Neural cell (in vitro differentiated cells): Measurements from ENCODE around the gene ZNF771. TPM values are rescaled to one million over a fixed set of nuclear protein-coding genes. Genes with fewer than 3 reads are reported as not detected.

Experiments used
- H2AFZ ChIP-seq: fragments of 200-600, 300-800 bp; sonication (generic), shearing (Covaris generic); 2 replicates; pipeline ENCODE4 v1.6.0; 2014; ENCODE audit warnings: low read depth, mild to moderate bottlenecking, antibody characterized with exemption, low read length, moderate library complexity
- H3F3A ChIP-seq: fragments of 200-600 bp; shearing (Covaris generic); 2 replicates; pipeline ENCODE4 v1.6.1; 2016; ENCODE audit warnings: mild to moderate bottlenecking, moderate library complexity, mixed read lengths, antibody characterized with exemption, low read length; ENCODE audit not compliant: insufficient read depth, poor library complexity, severe bottlenecking
- H3K27ac ChIP-seq: fragments of 200-600, 300-800 bp; sonication (generic), shearing (Covaris generic); 2 replicates; pipeline ENCODE4 v1.5.1; 2014; ENCODE audit warnings: mild to moderate bottlenecking, low read length, moderate library complexity
- H3K27me3 ChIP-seq: fragments of 300-800, 200-600 bp; sonication (generic), shearing (Covaris generic); 2 replicates; pipeline ENCODE4 v1.6.0; 2014; ENCODE audit warnings: mild to moderate bottlenecking, low read depth, low read length, moderate library complexity; ENCODE audit not compliant: insufficient read depth
- H3K36me3 ChIP-seq: fragments of 300-800, 200-600 bp; sonication (generic), shearing (Covaris generic); 2 replicates; pipeline ENCODE4 v1.5.1; 2014; ENCODE audit warnings: mild to moderate bottlenecking, antibody characterized with exemption, low read length, moderate library complexity; ENCODE audit not compliant: insufficient read depth
- H3K4me2 ChIP-seq: fragments of 300-800, 200-600 bp; sonication (generic), shearing (Covaris generic); 2 replicates; pipeline ENCODE4 v1.6.0; 2014; ENCODE audit warnings: mild to moderate bottlenecking, low read length
- H3K4me3 ChIP-seq: fragments of 300-800, 200-600 bp; sonication (generic), shearing (Covaris generic); 2 replicates; pipeline ENCODE4 v1.5.1; 2014; ENCODE audit warnings: mild to moderate bottlenecking, low read length, moderate library complexity
- H3K79me2 ChIP-seq: fragments of 200-600 bp; shearing (Covaris generic); replicated peaks from 2 replicates; pipeline ENCODE4 v1.6.0; 2014; ENCODE audit warnings: mild to moderate bottlenecking, low read length, moderate library complexity; ENCODE audit not compliant: insufficient read depth
- H3K9ac ChIP-seq: fragments of 300-800, 200-600 bp; sonication (generic), shearing (Covaris generic); 2 replicates; pipeline ENCODE4 v1.6.1; 2016; ENCODE audit warnings: mild to moderate bottlenecking, low read length, mixed read lengths
- H3K9me2 ChIP-seq: fragments of 200-600 bp; shearing (Covaris generic); 2 replicates; pipeline ENCODE4 v1.6.1; 2016; ENCODE audit warnings: mild to moderate bottlenecking, low read length, mixed read lengths; ENCODE audit not compliant: insufficient read depth
- H3K9me3 ChIP-seq: fragments of 200-600, 300-800 bp; sonication (generic), shearing (Covaris generic); 2 replicates; pipeline ENCODE4 v1.6.1; 2016; ENCODE audit warnings: mild to moderate bottlenecking, mixed run types, low read length, moderate library complexity, mixed read lengths
- H4K20me1 ChIP-seq: fragments of 200-600 bp; shearing (Covaris generic); 2 replicates; pipeline ENCODE4 v1.6.1; 2016; ENCODE audit warnings: mild to moderate bottlenecking, mixed run types; ENCODE audit not compliant: insufficient read depth
- CTCF ChIP-seq: fragments of 450-650 bp; IDR thresholded peaks from 2 replicates; pipeline ENCODE4 v1.5.1; 2014; ENCODE audit warnings: antibody characterized with exemption, mild to moderate bottlenecking, moderate library complexity; ENCODE audit not compliant: poor library complexity, severe bottlenecking
- EP300 ChIP-seq: fragments of 450-650 bp; conservative IDR thresholded peaks from 2 replicates; pipeline ENCODE4 v1.6.1; 2014; ENCODE audit warnings: antibody characterized with exemption, mild to moderate bottlenecking, moderate library complexity; ENCODE audit not compliant: poor library complexity, severe bottlenecking
- EZH2 ChIP-seq: fragments of 200-600, 300-800 bp; shearing (Covaris generic), sonication (generic); IDR thresholded peaks from 2 replicates; pipeline ENCODE4 v1.6.1; 2014; ENCODE audit warnings: antibody characterized with exemption, low read length, borderline replicate concordance, mild to moderate bottlenecking; ENCODE audit not compliant: insufficient read depth, poor library complexity, severe bottlenecking
- MXI1 ChIP-seq: fragments of 450-650 bp; conservative IDR thresholded peaks from 2 replicates; pipeline ENCODE4 v1.6.1; 2014; ENCODE audit warnings: antibody characterized with exemption, mild to moderate bottlenecking; ENCODE audit not compliant: poor library complexity, severe bottlenecking
- POLR2AphosphoS5 ChIP-seq: IDR thresholded peaks from 2 replicates; pipeline ENCODE4 v1.6.1; 2012
- RAD21 ChIP-seq: fragments of 450-650 bp; conservative IDR thresholded peaks from 2 replicates; pipeline ENCODE4 v1.6.1; 2014; ENCODE audit warnings: antibody characterized with exemption, mild to moderate bottlenecking, moderate library complexity
- SMC3 ChIP-seq: fragments of 450-650 bp; conservative IDR thresholded peaks from 2 replicates; pipeline ENCODE4 v1.6.1; 2014; ENCODE audit warnings: antibody characterized with exemption, mild to moderate bottlenecking, moderate library complexity; ENCODE audit not compliant: poor library complexity
- TAF1 ChIP-seq: IDR thresholded peaks from 2 replicates; pipeline ENCODE4 v1.6.1; 2012; ENCODE audit warnings: low read depth
- polyA plus RNA-seq: library from polyadenylated mRNA; depleted of rRNA; stranded (reverse); fragments of >200 nt; gene quantifications from 2 replicates; pipeline ENCODE4 v1.2.3, GENCODE V29; 2014
- TF ChIP-seq, protein P1 (sequence below): IDR thresholded peaks from 2 replicates; pipeline ENCODE4 v1.6.1; 2012; ENCODE audit warnings: borderline replicate concordance

Gene ZNF771
- polyA plus RNA-seq, 1 donor from 2014 or later, result 11.7 TPM

GRCh38 chr16:30457256-30457655 is 49.9 kb downstream of the ZNF771 start:
- Histone ChIP-seq H3K9ac (no peak overlapping the region), H3K79me2 (no peaks in the 10 kb centered on the region), H3K4me3 (no peak overlapping the region), H3F3A (no peaks in the 10 kb centered on the region), H4K20me1 (no peaks in the 10 kb centered on the region), H3K9me2 (no peaks in the 10 kb centered on the region), H3K36me3 (no peaks in the 10 kb centered on the region), H3K27me3 (no peaks in the 10 kb centered on the region), H3K4me2 (no peak overlapping the region), H2AFZ (no peak overlapping the region), H3K9me3 (no peaks in the 10 kb centered on the region), H3K27ac (no peak overlapping the region)
- TF ChIP-seq EZH2, result no peak
- TF ChIP-seq CTCF, result no peak
- TF ChIP-seq SMC3, result no peak
- TF ChIP-seq EP300, result no peak
- TF ChIP-seq RAD21, result no peak
- no peak for TF ChIP-seq POLR2AphosphoS5
- no peak for TF ChIP-seq MXI1
- TF ChIP-seq, protein P1, sequence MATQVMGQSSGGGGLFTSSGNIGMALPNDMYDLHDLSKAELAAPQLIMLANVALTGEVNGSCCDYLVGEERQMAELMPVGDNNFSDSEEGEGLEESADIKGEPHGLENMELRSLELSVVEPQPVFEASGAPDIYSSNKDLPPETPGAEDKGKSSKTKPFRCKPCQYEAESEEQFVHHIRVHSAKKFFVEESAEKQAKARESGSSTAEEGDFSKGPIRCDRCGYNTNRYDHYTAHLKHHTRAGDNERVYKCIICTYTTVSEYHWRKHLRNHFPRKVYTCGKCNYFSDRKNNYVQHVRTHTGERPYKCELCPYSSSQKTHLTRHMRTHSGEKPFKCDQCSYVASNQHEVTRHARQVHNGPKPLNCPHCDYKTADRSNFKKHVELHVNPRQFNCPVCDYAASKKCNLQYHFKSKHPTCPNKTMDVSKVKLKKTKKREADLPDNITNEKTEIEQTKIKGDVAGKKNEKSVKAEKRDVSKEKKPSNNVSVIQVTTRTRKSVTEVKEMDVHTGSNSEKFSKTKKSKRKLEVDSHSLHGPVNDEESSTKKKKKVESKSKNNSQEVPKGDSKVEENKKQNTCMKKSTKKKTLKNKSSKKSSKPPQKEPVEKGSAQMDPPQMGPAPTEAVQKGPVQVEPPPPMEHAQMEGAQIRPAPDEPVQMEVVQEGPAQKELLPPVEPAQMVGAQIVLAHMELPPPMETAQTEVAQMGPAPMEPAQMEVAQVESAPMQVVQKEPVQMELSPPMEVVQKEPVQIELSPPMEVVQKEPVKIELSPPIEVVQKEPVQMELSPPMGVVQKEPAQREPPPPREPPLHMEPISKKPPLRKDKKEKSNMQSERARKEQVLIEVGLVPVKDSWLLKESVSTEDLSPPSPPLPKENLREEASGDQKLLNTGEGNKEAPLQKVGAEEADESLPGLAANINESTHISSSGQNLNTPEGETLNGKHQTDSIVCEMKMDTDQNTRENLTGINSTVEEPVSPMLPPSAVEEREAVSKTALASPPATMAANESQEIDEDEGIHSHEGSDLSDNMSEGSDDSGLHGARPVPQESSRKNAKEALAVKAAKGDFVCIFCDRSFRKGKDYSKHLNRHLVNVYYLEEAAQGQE, result no peak
- TF ChIP-seq TAF1, result no peak

DNA sequence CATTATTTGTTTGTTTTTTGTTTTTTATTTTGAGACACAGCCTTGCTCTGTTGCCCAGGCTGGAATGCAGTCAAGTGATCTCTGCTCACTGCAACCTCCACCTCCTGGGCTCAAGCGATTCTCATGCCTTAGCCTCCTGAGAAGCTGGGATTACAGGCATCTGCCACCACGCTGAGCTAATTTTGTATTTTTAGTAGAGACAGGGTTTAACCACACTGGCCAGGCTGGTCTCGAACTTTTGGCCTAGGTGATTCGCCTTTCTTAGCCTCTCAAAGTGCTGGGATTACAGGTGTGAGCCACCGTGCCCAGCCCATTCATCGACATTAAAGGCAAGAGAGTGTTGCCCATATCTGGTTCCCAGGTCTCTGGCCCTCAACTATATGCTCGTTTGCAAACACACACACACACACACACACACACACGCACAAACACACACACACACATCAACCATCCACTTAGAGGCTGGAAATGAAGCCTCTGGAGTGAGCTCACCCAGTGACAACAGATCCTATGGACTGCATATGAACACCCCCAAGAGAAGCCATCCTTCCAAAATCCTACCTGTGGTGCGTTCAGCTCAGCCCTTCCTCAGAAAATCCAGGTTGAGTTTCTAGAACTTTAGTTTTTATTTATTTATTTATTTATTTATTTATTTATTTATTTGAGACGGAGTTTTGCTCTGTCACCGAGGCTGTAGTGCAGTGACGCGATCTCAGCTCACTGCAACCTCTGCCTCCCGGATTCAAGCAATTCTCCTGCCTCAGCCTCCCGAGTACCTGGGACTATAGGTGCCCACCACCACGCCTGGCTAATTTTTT is 50.5 kb downstream of the ZNF771 start:
- Histone ChIP-seq H3K4me3 (no peak overlapping the region), H4K20me1 (no peaks in the 10 kb centered on the region), H3K9ac (no peak overlapping the region), H3F3A (no peaks in the 10 kb centered on the region), H3K27ac (no peak overlapping the region), H3K27me3 (no peaks in the 10 kb centered on the region), H3K9me3 (no peaks in the 10 kb centered on the region), H3K79me2 (no peaks in the 10 kb centered on the region), H3K9me2 (no peaks in the 10 kb centered on the region), H2AFZ (no peak overlapping the region), H3K4me2 (no peak overlapping the region), H3K36me3 (no peaks in the 10 kb centered on the region)
- TF ChIP-seq TAF1 (no peak), CTCF (no peak)
